Tibial nerve (tissue), 3 donors: Measurements from ENCODE around the gene MANSC1.

Experiments used
- POLR2A ChIP-seq, 2 donors: fragments of 450-650 bp; IDR thresholded peaks; one replicate each; pipeline ENCODE4 v1.6.1; 2017; ENCODE audit warnings: antibody characterized with exemption in 2 of 2, mild to moderate bottlenecking in 2 of 2, moderate library complexity in 2 of 2
- TF ChIP-seq, protein P1 (sequence below), 5 experiments: fragments of 200-600 bp in 3 of 5; fragments of 450-650 bp in 2 of 5; sonication (generic) in 3 of 5; IDR thresholded peaks; one replicate each; pipeline ENCODE4 v1.5.1; 2016 to 2019; ENCODE audit warnings: antibody characterized with exemption in 5 of 5, mild to moderate bottlenecking in 3 of 5, moderate library complexity in 2 of 5

DNA sequence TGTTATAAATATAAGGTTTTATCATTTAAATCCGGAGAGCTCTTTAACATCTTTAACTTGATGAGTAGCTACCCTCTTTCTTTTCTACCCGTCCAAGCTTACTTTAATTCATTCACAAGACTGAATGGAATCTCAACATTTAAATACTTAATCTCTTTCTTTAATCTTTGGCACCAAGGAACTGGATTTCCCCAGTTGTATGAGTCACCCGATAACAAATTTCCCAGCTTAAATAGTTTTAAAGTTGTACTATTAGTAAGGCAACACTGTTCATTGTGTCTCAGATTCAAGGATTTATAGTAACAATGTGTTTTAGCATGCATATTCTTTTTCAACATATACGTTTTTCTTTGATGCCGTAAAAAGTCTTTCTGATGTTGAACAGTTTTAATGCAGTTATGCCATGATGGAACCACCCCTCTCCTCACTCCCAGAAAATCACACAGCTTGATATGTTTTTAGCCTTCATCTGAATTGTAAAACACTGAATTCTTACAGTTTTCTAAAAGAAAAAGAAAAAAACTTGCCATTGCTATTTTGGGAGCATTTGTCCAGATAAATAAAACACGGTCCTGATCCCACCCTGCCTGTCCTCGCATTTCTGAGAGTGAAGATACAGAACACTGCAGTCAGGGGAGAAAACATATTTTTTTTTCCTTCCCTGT, 67.1 kb downstream of the MANSC1 start:
- TF ChIP-seq, protein P1, sequence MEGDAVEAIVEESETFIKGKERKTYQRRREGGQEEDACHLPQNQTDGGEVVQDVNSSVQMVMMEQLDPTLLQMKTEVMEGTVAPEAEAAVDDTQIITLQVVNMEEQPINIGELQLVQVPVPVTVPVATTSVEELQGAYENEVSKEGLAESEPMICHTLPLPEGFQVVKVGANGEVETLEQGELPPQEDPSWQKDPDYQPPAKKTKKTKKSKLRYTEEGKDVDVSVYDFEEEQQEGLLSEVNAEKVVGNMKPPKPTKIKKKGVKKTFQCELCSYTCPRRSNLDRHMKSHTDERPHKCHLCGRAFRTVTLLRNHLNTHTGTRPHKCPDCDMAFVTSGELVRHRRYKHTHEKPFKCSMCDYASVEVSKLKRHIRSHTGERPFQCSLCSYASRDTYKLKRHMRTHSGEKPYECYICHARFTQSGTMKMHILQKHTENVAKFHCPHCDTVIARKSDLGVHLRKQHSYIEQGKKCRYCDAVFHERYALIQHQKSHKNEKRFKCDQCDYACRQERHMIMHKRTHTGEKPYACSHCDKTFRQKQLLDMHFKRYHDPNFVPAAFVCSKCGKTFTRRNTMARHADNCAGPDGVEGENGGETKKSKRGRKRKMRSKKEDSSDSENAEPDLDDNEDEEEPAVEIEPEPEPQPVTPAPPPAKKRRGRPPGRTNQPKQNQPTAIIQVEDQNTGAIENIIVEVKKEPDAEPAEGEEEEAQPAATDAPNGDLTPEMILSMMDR (IDR thresholded peaks at IDR 0.05) = no peak
- TF ChIP-seq POLR2A (IDR thresholded peaks at IDR 0.05) = no peak
